NT2/D1 (cell line): ENCODE data around the gene TCEAL5.
"Not testable (repeated sequence)": the region's sequence is repeated elsewhere in the genome, so short reads cannot be mapped to it uniquely, and the experiment has no call there.

Experiments
- DNase-seq: peaks from one replicate; pipeline ENCODE4 v3.0.0-alpha.2; 2011; ENCODE audit warnings: low read depth, low spot score
- H3K27me3 ChIP-seq: 2 replicates; pipeline ENCODE4 v1.6.0; 2011; ENCODE audit warnings: mild to moderate bottlenecking; ENCODE audit not compliant: insufficient read length, insufficient read depth
- H3K36me3 ChIP-seq: 2 replicates; pipeline ENCODE4 v1.6.1; 2011; ENCODE audit warnings: mild to moderate bottlenecking, low read length, mixed read lengths; ENCODE audit not compliant: insufficient read depth, insufficient read length
- H3K4me1 ChIP-seq: 2 replicates; pipeline ENCODE4 v1.5.1; 2011; ENCODE audit not compliant: insufficient read depth, insufficient read length
- H3K4me3 ChIP-seq: 2 replicates; pipeline ENCODE4 v1.5.1; 2011; ENCODE audit warnings: low read depth; ENCODE audit not compliant: insufficient read length
- H3K9ac ChIP-seq: 2 replicates; pipeline ENCODE4 v1.6.0; 2011; ENCODE audit warnings: low read depth; ENCODE audit not compliant: insufficient read length
- H3K9me3 ChIP-seq: 2 replicates; pipeline ENCODE4 v1.5.1; 2011; ENCODE audit warnings: mild to moderate bottlenecking, low read length; ENCODE audit not compliant: insufficient read depth
- SUZ12 ChIP-seq: IDR thresholded peaks from 2 replicates; pipeline ENCODE4 v1.6.1; 2011; ENCODE audit not compliant: insufficient read length, insufficient read depth; ENCODE audit errors: extremely low read depth
- YY1 ChIP-seq: IDR thresholded peaks from 2 replicates; pipeline ENCODE4 v1.6.1; 2011; ENCODE audit not compliant: insufficient read length, insufficient read depth
- ZNF274 ChIP-seq: IDR thresholded peaks from 2 replicates; pipeline ENCODE4 v1.6.1; 2011; ENCODE audit warnings: mild to moderate bottlenecking, low read depth, low read length

TCEAL5 gene

GRCh38 chrX:103276581-103277002 lies at the start of gene TCEAL5:
TCEAL5 (minus strand) TSS chrX:103276750; CDS start chrX:103274563, 2,187 bp downstream.
- H3K4me1 ChIP-seq, result no peaks in the 10 kb centered on the region
- H3K4me3 ChIP-seq, result no peak within 1 kb of the TSS
- DNase-seq, result no peak
- no peak for TF ChIP-seq ZNF274
- no peak for TF ChIP-seq SUZ12
- no peak for TF ChIP-seq YY1
- H3K36me3 ChIP-seq, result no peaks in the 10 kb centered on the region
- H3K27me3 ChIP-seq, result no peaks in the 10 kb centered on the region
- H3K9me3 ChIP-seq, result peaks cover 2% of the 10 kb centered on the region; the same call in 1 of the 2 replicates
- no peak within 1 kb of the TSS for H3K9ac ChIP-seq

- TF ChIP-seq SUZ12 (no peak), YY1 (no peak), ZNF274 (no peak)
- H3K4me1 ChIP-seq, result no peaks in the 10 kb centered on the region
- no peak overlapping the region for H3K4me3 ChIP-seq
- no peak for DNase-seq
- no peaks in the 10 kb centered on the region for H3K27me3 ChIP-seq
- H3K36me3 ChIP-seq, result peaks cover 4% of the 10 kb centered on the region
- peak overlapping the region; percentile 70 for H3K9ac ChIP-seq
- no peaks in the 10 kb centered on the region for H3K9me3 ChIP-seq
Observed at GRCh38 chrX:103311399-103311780, 34.8 kb upstream of the TCEAL5 start.

GRCh38 chrX:103310555-103311398 lies 34.2 kb upstream of the TCEAL5 start, which contains the start of gene BEX2:
BEX2 (minus strand) TSS chrX:103310990; CDS start chrX:103309976, 1,014 bp downstream.
- Histone ChIP-seq H3K9me3 (no peaks in the 10 kb centered on the region), H3K4me1 (no peaks in the 10 kb centered on the region), H3K36me3 (peaks cover 4% of the 10 kb centered on the region), H3K4me3 (peak within 1 kb of the TSS; percentile 75), H3K9ac (peak within 1 kb of the TSS; percentile 70), H3K27me3 (no peaks in the 10 kb centered on the region)
- no peak for TF ChIP-seq SUZ12
- no peak for TF ChIP-seq YY1
- TF ChIP-seq ZNF274, result no peak
- peak; percentile 82 for DNase-seq

- TF ChIP-seq YY1 (no peak), ZNF274 (no peak), SUZ12 (no peak)
- Histone ChIP-seq H3K9me3 (no peaks in the 10 kb centered on the region), H3K27me3 (no peaks in the 10 kb centered on the region), H3K4me3 (peak overlapping the region; percentile 75), H3K9ac (peak overlapping the region; percentile 70), H3K36me3 (peaks cover 4% of the 10 kb centered on the region), H3K4me1 (no peaks in the 10 kb centered on the region)
- DNase-seq, result no peak
Observed at GRCh38 chrX:103309860-103310554, 33.5 kb upstream of the TCEAL5 start.

- not testable (repeated sequence) for DNase-seq, H3K4me3 ChIP-seq, H3K9ac ChIP-seq, H3K4me1 ChIP-seq, H3K27me3 ChIP-seq, H3K9me3 ChIP-seq, H3K36me3 ChIP-seq
Observed at GRCh38 chrX:103305666-103306065, 29.1 kb upstream of the TCEAL5 start.

GRCh38 chrX:103304705-103305104 lies 28.2 kb upstream of the TCEAL5 start:
- Histone ChIP-seq H3K4me1 (no peaks in the 10 kb centered on the region), H3K9ac (no peak overlapping the region), H3K27me3 (no peaks in the 10 kb centered on the region), H3K9me3 (no peaks in the 10 kb centered on the region), H3K4me3 (no peak overlapping the region), H3K36me3 (peaks cover 4% of the 10 kb centered on the region)
- DNase-seq, result no peak
- no peak for TF ChIP-seq SUZ12
- no peak for TF ChIP-seq YY1
- TF ChIP-seq ZNF274, result no peak

GRCh38 chrX:103293118-103293517 lies 16.6 kb upstream of the TCEAL5 start:
- TF ChIP-seq ZNF274, result no peak
- TF ChIP-seq YY1, result no peak
- no peak for TF ChIP-seq SUZ12
- Histone ChIP-seq H3K27me3 (no peaks in the 10 kb centered on the region), H3K9me3 (no peaks in the 10 kb centered on the region), H3K4me1 (no peaks in the 10 kb centered on the region), H3K36me3 (no peaks in the 10 kb centered on the region), H3K4me3 (no peak overlapping the region), H3K9ac (no peak overlapping the region)
- DNase-seq, result no peak
